MM.1S (cell line): Measurements from ENCODE around the gene GPR22.

Source experiments
- DNase-seq: peaks from one replicate; pipeline ENCODE4 v3.0.0-alpha.2; 2015
- H2AFZ ChIP-seq: fragments of 300-600 bp; sonication (generic); 2 replicates; pipeline ENCODE4 v1.6.0; 2016; ENCODE audit warnings: antibody characterized with exemption, low read length
- H3F3A ChIP-seq: fragments of 300-600 bp; sonication (generic); 2 replicates; pipeline ENCODE4 v1.6.1; 2016; ENCODE audit warnings: mild to moderate bottlenecking, antibody characterized with exemption, low read length, moderate library complexity, mixed read lengths; ENCODE audit not compliant: insufficient read depth
- H3K27ac ChIP-seq: fragments of 300-600 bp; sonication (generic); 2 replicates; pipeline ENCODE4 v1.5.1; 2016; ENCODE audit warnings: mild to moderate bottlenecking, low read length
- H3K27me3 ChIP-seq: fragments of 300-600 bp; sonication (generic); replicated peaks from 2 replicates; pipeline ENCODE4 v1.6.0; 2016; ENCODE audit warnings: low read length; ENCODE audit not compliant: insufficient read depth
- H3K36me3 ChIP-seq: fragments of 300-600 bp; sonication (generic); replicated peaks from 2 replicates; pipeline ENCODE4 v1.6.1; 2016; ENCODE audit warnings: mild to moderate bottlenecking, low read length, mixed read lengths; ENCODE audit not compliant: insufficient read depth
- H3K4me1 ChIP-seq: fragments of 300-600 bp; sonication (generic); 2 replicates; pipeline ENCODE4 v1.6.1; 2016; ENCODE audit warnings: low read length, mixed read lengths
- H3K4me2 ChIP-seq: fragments of 300-600 bp; sonication (generic); 2 replicates; pipeline ENCODE4 v1.6.0; 2016; ENCODE audit warnings: low read depth, low read length
- H3K4me3 ChIP-seq: fragments of 300-600 bp; sonication (generic); 2 replicates; pipeline ENCODE4 v1.5.1; 2016; ENCODE audit warnings: low read length, mixed read lengths
- H3K79me2 ChIP-seq: fragments of 300-600 bp; sonication (generic); 2 replicates; pipeline ENCODE4 v1.6.1; 2016; ENCODE audit warnings: mixed run types, low read length, mixed read lengths
- H3K9ac ChIP-seq: fragments of 300-600 bp; sonication (generic); 2 replicates; pipeline ENCODE4 v1.6.1; 2016; ENCODE audit warnings: low read length, mixed read lengths
- H3K9me2 ChIP-seq: fragments of 300-600 bp; sonication (generic); replicated peaks from 2 replicates; pipeline ENCODE4 v1.6.1; 2016; ENCODE audit warnings: mild to moderate bottlenecking, low read length, mixed read lengths; ENCODE audit not compliant: insufficient read depth
- H3K9me3 ChIP-seq: fragments of 300-600 bp; sonication (generic); replicated peaks from 2 replicates; pipeline ENCODE4 v1.6.1; 2016; ENCODE audit warnings: mild to moderate bottlenecking, low read length, mixed read lengths; ENCODE audit not compliant: insufficient read depth
- H4K20me1 ChIP-seq: fragments of 300-600 bp; sonication (generic); 2 replicates; pipeline ENCODE4 v1.6.1; 2016; ENCODE audit warnings: mild to moderate bottlenecking, low read length, moderate library complexity, mixed read lengths; ENCODE audit not compliant: insufficient read depth
- EZH2 ChIP-seq: fragments of 300-600 bp; sonication (generic); optimal IDR thresholded peaks from 2 replicates; pipeline ENCODE3; 2017; ENCODE audit warnings: low read depth, mild to moderate bottlenecking, antibody characterized with exemption, low read length, mixed read lengths
- EZH2phosphoT487 ChIP-seq: fragments of 300-600 bp; sonication (generic); IDR thresholded peaks from 2 replicates; pipeline ENCODE4 v1.6.1; 2018; ENCODE audit warnings: antibody characterized with exemption, low read length
- TF ChIP-seq, protein P1 (sequence below): fragments of 300-600 bp; sonication (generic); IDR thresholded peaks from 2 replicates; pipeline ENCODE4 v1.5.1; 2016; ENCODE audit warnings: antibody characterized with exemption, low read length, mixed read lengths

The GPR22 gene

DNA sequence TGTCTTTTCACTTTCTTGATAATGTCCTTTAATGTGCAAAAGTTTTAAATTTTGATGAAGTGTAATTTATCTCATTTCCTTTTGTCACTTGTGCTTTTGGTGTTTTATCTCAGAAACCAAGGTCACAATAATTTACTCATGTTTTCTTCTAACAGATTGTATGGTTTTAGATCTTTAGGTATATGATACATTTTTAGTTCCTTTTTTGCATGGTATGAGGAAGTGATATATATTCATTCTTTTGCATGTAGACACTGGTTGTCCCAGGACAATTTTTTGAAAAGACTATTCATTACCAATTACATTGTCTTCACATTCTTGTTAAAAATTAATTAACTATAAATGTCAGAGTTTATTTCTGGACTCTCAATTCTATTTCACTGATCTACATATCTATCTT is 39.8 kb upstream of the GPR22 start:
- Histone ChIP-seq H3K9ac (no peak overlapping the region), H4K20me1 (no peaks in the 10 kb centered on the region), H3K27me3 (no peaks in the 10 kb centered on the region), H3K4me2 (no peak overlapping the region), H3K4me1 (no peaks in the 10 kb centered on the region), H3K9me2 (no peaks in the 10 kb centered on the region), H2AFZ (no peak overlapping the region), H3K36me3 (no peaks in the 10 kb centered on the region), H3K4me3 (no peak overlapping the region), H3K27ac (no peak overlapping the region), H3F3A (no peaks in the 10 kb centered on the region), H3K9me3 (no peaks in the 10 kb centered on the region), H3K79me2 (no peaks in the 10 kb centered on the region)
- DNase-seq = no peak
- no peak for TF ChIP-seq EZH2phosphoT487
- TF ChIP-seq, protein P1, sequence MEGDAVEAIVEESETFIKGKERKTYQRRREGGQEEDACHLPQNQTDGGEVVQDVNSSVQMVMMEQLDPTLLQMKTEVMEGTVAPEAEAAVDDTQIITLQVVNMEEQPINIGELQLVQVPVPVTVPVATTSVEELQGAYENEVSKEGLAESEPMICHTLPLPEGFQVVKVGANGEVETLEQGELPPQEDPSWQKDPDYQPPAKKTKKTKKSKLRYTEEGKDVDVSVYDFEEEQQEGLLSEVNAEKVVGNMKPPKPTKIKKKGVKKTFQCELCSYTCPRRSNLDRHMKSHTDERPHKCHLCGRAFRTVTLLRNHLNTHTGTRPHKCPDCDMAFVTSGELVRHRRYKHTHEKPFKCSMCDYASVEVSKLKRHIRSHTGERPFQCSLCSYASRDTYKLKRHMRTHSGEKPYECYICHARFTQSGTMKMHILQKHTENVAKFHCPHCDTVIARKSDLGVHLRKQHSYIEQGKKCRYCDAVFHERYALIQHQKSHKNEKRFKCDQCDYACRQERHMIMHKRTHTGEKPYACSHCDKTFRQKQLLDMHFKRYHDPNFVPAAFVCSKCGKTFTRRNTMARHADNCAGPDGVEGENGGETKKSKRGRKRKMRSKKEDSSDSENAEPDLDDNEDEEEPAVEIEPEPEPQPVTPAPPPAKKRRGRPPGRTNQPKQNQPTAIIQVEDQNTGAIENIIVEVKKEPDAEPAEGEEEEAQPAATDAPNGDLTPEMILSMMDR = no peak
- no peak for TF ChIP-seq EZH2

DNA sequence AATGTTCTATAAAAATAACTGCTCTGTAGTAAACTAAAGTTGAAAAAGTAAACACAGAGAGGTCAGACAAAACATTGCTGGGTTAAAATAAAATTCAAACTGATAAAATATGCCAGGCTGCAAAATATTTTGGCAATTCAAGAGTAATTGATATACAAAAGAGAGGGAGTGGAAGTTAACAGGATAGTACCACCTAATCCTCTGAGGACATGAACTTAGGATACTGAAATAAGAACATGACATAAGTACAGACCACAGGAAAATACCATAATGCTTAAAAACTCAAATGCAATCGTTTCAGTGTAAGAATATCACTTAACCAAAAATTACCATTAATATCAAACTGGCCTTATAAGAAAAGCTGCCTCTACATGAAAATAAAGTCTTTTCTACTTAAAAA is 37.6 kb upstream of the GPR22 start:
- DNase-seq = no peak
- Histone ChIP-seq H3K9me2 (no peaks in the 10 kb centered on the region), H3K9ac (no peak overlapping the region), H3K4me2 (no peak overlapping the region), H3K27ac (no peak overlapping the region), H3K27me3 (no peaks in the 10 kb centered on the region), H3F3A (no peaks in the 10 kb centered on the region), H4K20me1 (no peaks in the 10 kb centered on the region), H3K4me3 (no peak overlapping the region), H3K36me3 (no peaks in the 10 kb centered on the region), H3K79me2 (no peaks in the 10 kb centered on the region), H3K9me3 (no peaks in the 10 kb centered on the region), H2AFZ (no peak overlapping the region), H3K4me1 (no peaks in the 10 kb centered on the region)
- TF ChIP-seq EZH2phosphoT487 (no peak), EZH2 (no peak)
- TF ChIP-seq, protein P1 = no peak

DNA sequence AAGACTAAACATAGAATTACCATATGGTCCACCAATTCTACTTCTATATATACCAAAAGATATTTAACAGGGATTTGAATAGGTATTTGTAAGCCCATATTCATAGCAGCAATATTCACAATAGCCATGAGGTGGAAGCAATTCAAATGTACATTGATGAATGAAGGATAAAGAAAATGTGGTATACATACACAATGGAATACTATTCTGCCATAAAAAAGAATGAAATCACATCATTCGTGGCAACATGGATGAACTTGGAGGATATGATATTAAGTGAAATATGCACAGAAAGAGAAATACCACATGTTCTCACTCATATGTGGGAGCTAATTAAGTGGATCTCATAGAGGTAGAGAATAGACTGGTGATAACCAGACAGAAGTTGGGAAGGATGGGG is 34.1 kb upstream of the GPR22 start:
- H4K20me1 ChIP-seq = no peaks in the 10 kb centered on the region

More for the DNA sequence above, 34.1 kb upstream of the GPR22 start:
- Histone ChIP-seq H3K79me2 (no peaks in the 10 kb centered on the region), H3K36me3 (no peaks in the 10 kb centered on the region), H3K9me3 (no peaks in the 10 kb centered on the region), H3K27me3 (no peaks in the 10 kb centered on the region), H3K9ac (no peak overlapping the region), H3K4me3 (no peak overlapping the region), H3K9me2 (no peaks in the 10 kb centered on the region), H3F3A (no peaks in the 10 kb centered on the region), H3K4me1 (no peaks in the 10 kb centered on the region), H2AFZ (no peak overlapping the region), H3K27ac (no peak overlapping the region), H3K4me2 (no peak overlapping the region)
- TF ChIP-seq EZH2 (no peak), EZH2phosphoT487 (no peak)
- TF ChIP-seq, protein P1 = no peak
- DNase-seq = no peak
